Glutamatergic neuron (in vitro differentiated cells): ENCODE results near the gene DTD1. TPM values are rescaled to one million over a fixed set of nuclear protein-coding genes. Genes with fewer than 3 reads are reported as not detected.

ENCODE experiments used
- DNase-seq: peaks from one replicate; pipeline ENCODE4 v3.0.0; 2022
- H3K27ac Mint-ChIP-seq: one replicate; pipeline ENCODE4 v1.8.0; 2020; ENCODE audit warnings: mild to moderate bottlenecking, mixed read lengths, inconsistent platforms; ENCODE audit not compliant: unreplicated experiment
- H3K27me3 Mint-ChIP-seq: one replicate; pipeline ENCODE4 v1.8.0; 2020; ENCODE audit warnings: mild to moderate bottlenecking, moderate library complexity, mixed read lengths, inconsistent platforms; ENCODE audit not compliant: unreplicated experiment
- H3K36me3 Mint-ChIP-seq: one replicate; pipeline ENCODE4 v1.8.0; 2020; ENCODE audit warnings: mild to moderate bottlenecking, mixed read lengths, inconsistent platforms; ENCODE audit not compliant: unreplicated experiment
- H3K4me1 Mint-ChIP-seq: one replicate; pipeline ENCODE4 v1.8.0; 2020; ENCODE audit warnings: mild to moderate bottlenecking, low read depth, mixed read lengths, inconsistent platforms; ENCODE audit not compliant: unreplicated experiment
- H3K4me3 Mint-ChIP-seq: one replicate; pipeline ENCODE4 v1.8.0; 2020; ENCODE audit warnings: mild to moderate bottlenecking, mixed read lengths, inconsistent platforms; ENCODE audit not compliant: unreplicated experiment
- H3K9me3 Mint-ChIP-seq: one replicate; pipeline ENCODE4 v1.8.0; 2020; ENCODE audit warnings: mild to moderate bottlenecking, moderate library complexity, mixed read lengths, inconsistent platforms; ENCODE audit not compliant: unreplicated experiment
- CTCF ChIP-seq: fragments of 200-600 bp; sonication (generic); IDR thresholded peaks from one replicate; pipeline ENCODE4 v1.5.0; 2021; ENCODE audit not compliant: partially characterized antibody, unreplicated experiment
- total RNA-seq: library from RNA; stranded (reverse); fragmentation: NEBNext Ultra II Directional; extraction: Animal tissue kit (Norgen Biotek cat#: 25700); gene quantifications from one replicate; pipeline ENCODE4 v1.2.1, GENCODE V29; 2021; ENCODE audit not compliant: unreplicated experiment

DTD1 gene
- total RNA-seq, 1 donor from 2014 or later, result 90.2 TPM

GRCh38 chr20:18815194-18815942, 227.5 kb downstream of the DTD1 start:
- no peak for DNase-seq
- Mint-ChIP-seq H3K9me3 (peaks cover 7% of the 10 kb centered on the region), H3K4me1 (peaks cover 6% of the 10 kb centered on the region), H3K4me3 (no peak overlapping the region), H3K27me3 (peaks cover 7% of the 10 kb centered on the region), H3K27ac (no peak overlapping the region), H3K36me3 (peaks cover 18% of the 10 kb centered on the region)
- no peak for TF ChIP-seq CTCF

Other genes with a start within 250 kb of the DTD1 start
- gene DZANK1, start 121.0 kb upstream of the DTD1 start, total RNA-seq, result 6.4 TPM
- 20.8 TPM for gene POLR3F, start 120.7 kb upstream of the DTD1 start, total RNA-seq
- gene RBBP9, start 90.8 kb upstream of the DTD1 start, total RNA-seq, result 22.9 TPM
- gene SEC23B, start 80.1 kb upstream of the DTD1 start, total RNA-seq, result 52.3 TPM
- gene SMIM26, start 20.6 kb upstream of the DTD1 start, total RNA-seq, result 35.7 TPM
- gene SCP2D1, start 225.7 kb downstream of the DTD1 start, total RNA-seq, result not detected